Measurements from ENCODE around the gene CKAP5. TPM values are rescaled to one million over a fixed set of nuclear protein-coding genes. Genes with fewer than 3 reads are reported as not detected.

The CKAP5 gene
- polyA plus RNA-seq, 1 of the 3 experiments (the other 2 are of a cell fraction) = 51.7 TPM

DNA sequence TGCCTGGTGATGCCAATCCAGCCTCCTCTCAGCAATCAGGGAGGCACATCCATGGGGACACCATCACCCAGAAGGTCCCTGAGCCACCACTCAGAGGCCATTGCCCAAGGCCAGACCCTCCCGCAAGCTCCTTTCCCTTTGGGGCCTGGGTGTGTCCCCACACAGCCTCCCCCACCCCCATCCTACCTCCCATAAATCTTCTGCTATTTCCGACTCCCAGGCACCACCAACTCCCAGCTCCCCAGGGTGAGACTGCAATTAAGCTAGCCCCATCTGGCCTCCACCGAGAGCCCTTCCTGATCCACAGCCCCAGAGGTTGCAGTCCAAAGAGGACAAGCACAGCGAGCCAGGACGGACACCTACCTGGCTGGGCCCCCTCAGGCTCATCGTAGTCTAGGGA lies 152.0 kb downstream of the CKAP5 start:
- H3K9me3 ChIP-seq = no peaks in the 10 kb centered on the region
- no peak overlapping the region for H2AFZ ChIP-seq (ENCODE audit: low read depth)
- peaks cover 30% of the 10 kb centered on the region for H3K79me2 ChIP-seq (ENCODE audit: insufficient read depth)
- no peak overlapping the region for H3K4me2 ChIP-seq
- no peak overlapping the region for H3K9ac ChIP-seq
- no peaks in the 10 kb centered on the region for H3F3A ChIP-seq (replicated peaks; ENCODE audit: insufficient read depth)
- WGBS (ENCODE audit: low lambda C conversion rate) = 90% methylated on average over 5 of the region's 6 CpGs
- H3K4me1 ChIP-seq (ENCODE audit: control insufficient read depth in 1 of 2, insufficient read depth in 2 of 2, low read depth in 1 of 2, low read length in 1 of 2) = peaks cover 5 to 30% of the 10 kb centered on the region in 2 experiments; a peak in 3 of 4 replicates
- H3K27me3 ChIP-seq (ENCODE audit: insufficient read depth) = no peaks in the 10 kb centered on the region
- H4K20me1 ChIP-seq (ENCODE audit: insufficient read depth) = peaks cover 5% of the 10 kb centered on the region; the same call in 1 of the 2 replicates
- H3K36me3 ChIP-seq (replicated peaks in 1 of 2; ENCODE audit: control insufficient read depth in 1 of 2, insufficient read depth in 2 of 2, low read length in 1 of 2) = peaks cover 24 to 35% of the 10 kb centered on the region in 2 experiments
- TF ChIP-seq GABPA (IDR thresholded peaks at IDR 0.05; ENCODE audit: low read depth) (no peak), EZH2phosphoT487 (IDR thresholded peaks at IDR 0.05; ENCODE audit: borderline replicate concordance, low read depth) (no peak), NFIC (IDR thresholded peaks at IDR 0.05; ENCODE audit: borderline replicate concordance) (no peak), TAF1 (IDR thresholded peaks at IDR 0.05; ENCODE audit: borderline replicate concordance, low read depth, low read length) (no peak), RFX5 (IDR thresholded peaks at IDR 0.05; ENCODE audit: low read length) (no peak), GATA2 (CRISPR knock-in tag; IDR thresholded peaks at IDR 0.05) (no peak), TCF12 (IDR thresholded peaks at IDR 0.05) (no peak), EP300 (IDR thresholded peaks at IDR 0.05; ENCODE audit: borderline replicate concordance in 1 of 2, low read depth in 1 of 2, low read length in 1 of 2) (no peak), RCOR1 (IDR thresholded peaks at IDR 0.05; ENCODE audit: low read length) (no peak), TEAD4 (IDR thresholded peaks at IDR 0.05; ENCODE audit: borderline replicate concordance, insufficient read depth) (no peak), FOXJ3 (CRISPR knock-in tag; IDR thresholded peaks at IDR 0.05) (no peak)
- TF ChIP-seq, protein P1, sequence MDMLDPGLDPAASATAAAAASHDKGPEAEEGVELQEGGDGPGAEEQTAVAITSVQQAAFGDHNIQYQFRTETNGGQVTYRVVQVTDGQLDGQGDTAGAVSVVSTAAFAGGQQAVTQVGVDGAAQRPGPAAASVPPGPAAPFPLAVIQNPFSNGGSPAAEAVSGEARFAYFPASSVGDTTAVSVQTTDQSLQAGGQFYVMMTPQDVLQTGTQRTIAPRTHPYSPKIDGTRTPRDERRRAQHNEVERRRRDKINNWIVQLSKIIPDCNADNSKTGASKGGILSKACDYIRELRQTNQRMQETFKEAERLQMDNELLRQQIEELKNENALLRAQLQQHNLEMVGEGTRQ (IDR thresholded peaks at IDR 0.05; ENCODE audit: borderline replicate concordance, low read depth, low read length) = no peak
- TF ChIP-seq, protein P2, sequence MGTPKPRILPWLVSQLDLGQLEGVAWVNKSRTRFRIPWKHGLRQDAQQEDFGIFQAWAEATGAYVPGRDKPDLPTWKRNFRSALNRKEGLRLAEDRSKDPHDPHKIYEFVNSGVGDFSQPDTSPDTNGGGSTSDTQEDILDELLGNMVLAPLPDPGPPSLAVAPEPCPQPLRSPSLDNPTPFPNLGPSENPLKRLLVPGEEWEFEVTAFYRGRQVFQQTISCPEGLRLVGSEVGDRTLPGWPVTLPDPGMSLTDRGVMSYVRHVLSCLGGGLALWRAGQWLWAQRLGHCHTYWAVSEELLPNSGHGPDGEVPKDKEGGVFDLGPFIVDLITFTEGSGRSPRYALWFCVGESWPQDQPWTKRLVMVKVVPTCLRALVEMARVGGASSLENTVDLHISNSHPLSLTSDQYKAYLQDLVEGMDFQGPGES (IDR thresholded peaks at IDR 0.05; ENCODE audit: low read depth, low read length) = no peak
- TF ChIP-seq, protein P3, sequence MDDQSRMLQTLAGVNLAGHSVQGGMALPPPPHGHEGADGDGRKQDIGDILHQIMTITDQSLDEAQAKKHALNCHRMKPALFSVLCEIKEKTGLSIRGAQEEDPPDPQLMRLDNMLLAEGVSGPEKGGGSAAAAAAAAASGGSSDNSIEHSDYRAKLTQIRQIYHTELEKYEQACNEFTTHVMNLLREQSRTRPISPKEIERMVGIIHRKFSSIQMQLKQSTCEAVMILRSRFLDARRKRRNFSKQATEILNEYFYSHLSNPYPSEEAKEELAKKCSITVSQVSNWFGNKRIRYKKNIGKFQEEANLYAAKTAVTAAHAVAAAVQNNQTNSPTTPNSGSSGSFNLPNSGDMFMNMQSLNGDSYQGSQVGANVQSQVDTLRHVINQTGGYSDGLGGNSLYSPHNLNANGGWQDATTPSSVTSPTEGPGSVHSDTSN (IDR thresholded peaks at IDR 0.05) = no peak
- H3K9me2 ChIP-seq = no peaks in the 10 kb centered on the region
- POLR2A ChIA-PET = no interaction called here
- H3K27ac ChIP-seq (ENCODE audit: low read depth in 2 of 2, low read length in 1 of 2) = no peak overlapping the region
- no peak overlapping the region for H3K4me3 ChIP-seq (ENCODE audit: low read depth in 2 of 2, low read length in 1 of 2)
- no peak for DNase-seq
- CTCF ChIA-PET = interaction anchor here (0.6 to 1.0 kb wide), 2 partner anchors 111 to 204 kb away, joined by 3 read pairs; no protein-coding TSS in a partner anchor

DNA sequence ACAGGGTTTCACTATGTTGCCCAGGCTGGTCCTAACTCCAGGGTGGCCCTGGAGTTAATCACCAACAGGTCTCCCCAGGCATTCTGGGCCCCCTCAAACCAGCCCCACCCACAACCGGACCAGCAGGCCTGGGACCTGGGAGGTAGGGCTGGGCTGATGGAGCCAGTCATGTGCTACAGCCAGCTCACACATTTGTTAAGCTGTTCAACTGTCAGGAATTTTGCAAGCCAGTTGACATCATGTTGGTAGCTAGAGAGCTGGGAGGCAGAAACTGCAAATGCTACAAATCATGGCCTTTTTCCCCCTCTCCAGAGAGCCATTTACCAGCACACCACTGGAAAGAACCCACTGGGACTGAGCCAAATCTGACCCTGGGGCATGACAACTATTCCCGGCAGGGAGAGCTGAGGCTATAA lies 152.5 kb downstream of the CKAP5 start:
- H3K4me2 ChIP-seq = no peak overlapping the region
- peaks cover 24 to 35% of the 10 kb centered on the region in 2 experiments for H3K36me3 ChIP-seq (replicated peaks in 1 of 2; ENCODE audit: control insufficient read depth in 1 of 2, insufficient read depth in 2 of 2, low read length in 1 of 2)
- no peak overlapping the region for H2AFZ ChIP-seq (ENCODE audit: low read depth)
- peaks cover 26% of the 10 kb centered on the region for H3K79me2 ChIP-seq (ENCODE audit: insufficient read depth)
- peaks cover 5% of the 10 kb centered on the region; the same call in 1 of the 2 replicates for H4K20me1 ChIP-seq (ENCODE audit: insufficient read depth)
- ChIA-PET POLR2A (interaction anchor here (1.1 kb wide), 1 partner anchor 68 kb away, joined by 3 read pairs; no protein-coding TSS in a partner anchor), CTCF (interaction anchor here (0.6 kb wide), 1 partner anchor 239 kb away, joined by 4 read pairs; no protein-coding TSS in a partner anchor)
- DNase-seq = no peak
- peaks cover under 1 to 28% of the 10 kb centered on the region in 2 experiments; a peak in 2 of 4 replicates for H3K4me1 ChIP-seq (ENCODE audit: control insufficient read depth in 1 of 2, insufficient read depth in 2 of 2, low read depth in 1 of 2, low read length in 1 of 2)
- H3K9me2 ChIP-seq = no peaks in the 10 kb centered on the region
- no peaks in the 10 kb centered on the region for H3K27me3 ChIP-seq (ENCODE audit: insufficient read depth)
- H3K4me3 ChIP-seq (ENCODE audit: low read depth in 2 of 2, low read length in 1 of 2) = no peak overlapping the region
- H3F3A ChIP-seq (replicated peaks; ENCODE audit: insufficient read depth) = no peaks in the 10 kb centered on the region
- H3K9ac ChIP-seq = no peak overlapping the region
- H3K9me3 ChIP-seq = no peaks in the 10 kb centered on the region
- WGBS (ENCODE audit: low lambda C conversion rate) = 100% methylated on average over 2 of the region's 2 CpGs
- H3K27ac ChIP-seq (ENCODE audit: low read depth in 2 of 2, low read length in 1 of 2) = no peak overlapping the region
- TF ChIP-seq EP300 (IDR thresholded peaks at IDR 0.05; ENCODE audit: borderline replicate concordance in 1 of 2, low read depth in 1 of 2, low read length in 1 of 2) (no peak), TCF12 (IDR thresholded peaks at IDR 0.05) (no peak), TAF1 (IDR thresholded peaks at IDR 0.05; ENCODE audit: borderline replicate concordance, low read depth, low read length) (no peak), FOSL2 (IDR thresholded peaks at IDR 0.05; ENCODE audit: borderline replicate concordance, low read depth) (no peak), CHD2 (IDR thresholded peaks at IDR 0.05; ENCODE audit: low read length, partially characterized antibody) (no peak), POLR2AphosphoS5 (IDR thresholded peaks at IDR 0.05; ENCODE audit: low read depth, low read length) (no peak), EZH2phosphoT487 (IDR thresholded peaks at IDR 0.05; ENCODE audit: borderline replicate concordance, low read depth) (no peak), ELF1 (IDR thresholded peaks at IDR 0.05) (no peak), GABPA (IDR thresholded peaks at IDR 0.05; ENCODE audit: low read depth) (no peak), SIN3A (IDR thresholded peaks at IDR 0.05; ENCODE audit: borderline replicate concordance, low read depth, low read length) (no peak), RCOR1 (IDR thresholded peaks at IDR 0.05; ENCODE audit: low read length) (no peak)
- TF ChIP-seq, protein P4, sequence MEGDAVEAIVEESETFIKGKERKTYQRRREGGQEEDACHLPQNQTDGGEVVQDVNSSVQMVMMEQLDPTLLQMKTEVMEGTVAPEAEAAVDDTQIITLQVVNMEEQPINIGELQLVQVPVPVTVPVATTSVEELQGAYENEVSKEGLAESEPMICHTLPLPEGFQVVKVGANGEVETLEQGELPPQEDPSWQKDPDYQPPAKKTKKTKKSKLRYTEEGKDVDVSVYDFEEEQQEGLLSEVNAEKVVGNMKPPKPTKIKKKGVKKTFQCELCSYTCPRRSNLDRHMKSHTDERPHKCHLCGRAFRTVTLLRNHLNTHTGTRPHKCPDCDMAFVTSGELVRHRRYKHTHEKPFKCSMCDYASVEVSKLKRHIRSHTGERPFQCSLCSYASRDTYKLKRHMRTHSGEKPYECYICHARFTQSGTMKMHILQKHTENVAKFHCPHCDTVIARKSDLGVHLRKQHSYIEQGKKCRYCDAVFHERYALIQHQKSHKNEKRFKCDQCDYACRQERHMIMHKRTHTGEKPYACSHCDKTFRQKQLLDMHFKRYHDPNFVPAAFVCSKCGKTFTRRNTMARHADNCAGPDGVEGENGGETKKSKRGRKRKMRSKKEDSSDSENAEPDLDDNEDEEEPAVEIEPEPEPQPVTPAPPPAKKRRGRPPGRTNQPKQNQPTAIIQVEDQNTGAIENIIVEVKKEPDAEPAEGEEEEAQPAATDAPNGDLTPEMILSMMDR (IDR thresholded peaks at IDR 0.05) = no peak

Measured in SK-N-SH (cell line).